NCI-H2196 (cell line): ENCODE measurements around the gene PTMS.

Experiments used
- DNase-seq: peaks from one replicate; lab custom pipeline; 2025; ENCODE audit not compliant: unreplicated experiment; lab: John Stamatoyannopoulos, UW

The PTMS gene

DNA sequence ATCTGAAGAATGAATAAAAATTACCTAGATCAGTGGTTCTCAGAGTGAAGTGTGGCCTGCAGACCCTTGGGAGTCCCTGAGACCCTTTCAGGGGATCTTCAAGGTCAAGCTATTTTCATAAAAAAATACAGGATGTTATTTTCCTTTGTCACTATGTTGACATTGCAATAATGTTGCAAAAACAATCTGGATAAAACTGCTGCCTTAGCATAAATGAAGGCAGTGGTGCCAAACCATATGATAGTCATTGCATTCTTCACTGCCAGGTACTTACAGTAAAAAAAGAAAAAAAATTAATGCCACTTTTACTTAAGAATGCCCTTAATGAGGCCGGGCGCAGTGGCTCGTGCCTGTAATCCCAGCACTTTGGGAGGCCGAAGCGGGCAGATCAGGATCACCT, 21.1 kb downstream of the PTMS start:
- DNase-seq = no peak

DNA sequence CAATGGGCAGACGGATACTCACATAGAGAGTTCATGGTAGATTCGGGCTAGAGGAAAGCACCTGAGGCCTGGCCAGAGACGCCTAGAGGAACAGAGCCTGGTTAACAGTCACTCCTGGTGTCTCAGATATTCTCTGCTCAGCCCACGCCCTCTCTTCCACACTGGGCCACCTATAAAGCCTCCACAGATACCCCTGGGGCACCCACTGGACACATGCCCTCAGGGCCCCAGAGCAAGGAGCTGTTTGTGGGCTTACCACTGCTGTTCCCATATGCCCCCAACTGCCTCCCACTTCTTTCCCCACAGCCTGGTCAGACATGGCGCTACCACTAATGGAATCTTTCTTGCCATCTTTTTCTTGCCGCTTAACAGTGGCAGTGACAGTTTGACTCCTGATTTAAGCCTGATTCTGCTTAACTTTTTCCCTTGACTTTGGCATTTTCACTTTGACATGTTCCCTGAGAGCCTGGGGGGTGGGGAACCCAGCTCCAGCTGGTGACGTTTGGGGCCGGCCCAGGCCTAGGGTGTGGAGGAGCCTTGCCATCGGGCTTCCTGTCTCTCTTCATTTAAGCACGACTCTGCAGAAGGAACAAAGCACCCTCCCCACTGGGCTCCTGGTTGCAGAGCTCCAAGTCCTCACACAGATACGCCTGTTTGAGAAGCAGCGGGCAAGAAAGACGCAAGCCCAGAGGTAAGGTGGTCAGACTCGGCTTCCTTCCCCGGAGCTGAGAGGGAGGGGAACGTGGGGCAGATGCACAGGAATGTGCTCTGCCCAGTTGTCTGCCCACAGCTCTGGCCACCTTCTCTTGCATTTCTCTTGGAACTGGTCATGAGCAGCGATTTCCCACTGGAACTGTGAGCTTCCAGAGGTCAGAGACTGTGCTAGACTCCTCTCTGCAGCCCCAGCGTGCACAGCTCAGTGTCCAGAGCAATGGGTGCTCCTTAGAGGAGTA, 23.1 kb downstream of the PTMS start, which contains the start of gene CD4:
TSS of gene CD4 (plus strand) at position 557 of the 953 bp plus-strand sequence. CDS start 10,611 bp downstream, outside the sequence.
- DNase-seq = no peak

DNA sequence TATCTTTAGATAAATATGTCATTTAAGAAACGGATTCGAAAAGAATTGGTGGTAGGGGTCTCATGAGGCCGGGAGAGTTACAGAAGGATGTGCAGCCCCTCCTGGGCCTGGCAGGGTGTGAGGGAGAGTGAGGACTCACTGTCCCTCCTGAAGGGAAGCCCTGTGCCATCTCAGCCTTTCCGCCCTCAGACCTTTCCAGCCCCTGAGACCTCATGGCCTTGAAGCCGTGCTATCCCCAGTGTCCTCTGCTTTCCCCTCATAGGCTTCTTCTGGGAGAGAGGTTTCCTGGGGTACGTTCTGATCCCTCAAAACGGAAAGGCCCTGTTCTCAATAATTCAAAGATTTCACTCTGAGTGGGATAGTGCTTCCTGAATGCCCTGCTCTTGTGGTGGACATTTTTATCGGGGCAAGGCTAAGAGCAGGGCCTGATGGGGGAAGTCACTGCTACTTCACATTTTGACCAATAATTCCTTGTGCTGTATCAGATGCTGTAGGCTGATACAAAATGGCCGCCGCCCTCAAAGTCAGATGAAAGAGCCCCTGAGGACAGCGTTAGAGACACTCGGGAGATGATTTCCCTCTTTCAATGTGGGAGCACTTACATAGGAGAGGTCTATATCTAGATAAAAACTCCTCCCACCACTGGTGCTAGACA, 24.5 kb downstream of the PTMS start:
- no peak for DNase-seq

DNA sequence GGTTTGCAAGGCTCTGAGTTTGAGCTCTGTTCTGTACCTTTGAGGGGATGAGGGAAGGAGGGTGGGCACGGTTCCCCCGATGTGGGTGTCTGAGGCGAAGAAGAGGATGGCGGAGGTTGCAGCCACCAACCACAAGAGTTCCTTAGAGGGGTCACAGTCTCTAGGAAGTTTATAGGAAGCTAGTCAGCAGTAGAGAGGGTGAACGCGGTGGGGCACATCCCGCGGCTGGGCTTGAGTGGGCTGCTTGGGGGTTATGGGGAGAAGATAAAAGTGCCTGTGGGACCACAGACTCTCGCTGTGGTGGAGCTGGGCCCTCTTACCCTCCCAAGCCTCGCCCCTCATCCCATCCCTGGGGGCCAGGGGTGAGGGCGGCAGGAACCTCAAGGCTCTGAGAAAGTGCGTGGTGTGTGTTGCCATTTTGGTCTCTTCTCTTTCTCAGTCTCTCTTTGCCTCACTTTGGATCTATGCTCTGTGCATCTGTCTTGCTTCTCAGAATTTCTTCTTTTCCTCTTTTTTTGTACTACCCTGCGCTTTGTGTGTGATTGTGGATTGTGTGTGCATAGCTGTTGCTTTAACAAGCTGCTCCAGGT, 25.9 kb downstream of the PTMS start:
- no peak for DNase-seq

DNA sequence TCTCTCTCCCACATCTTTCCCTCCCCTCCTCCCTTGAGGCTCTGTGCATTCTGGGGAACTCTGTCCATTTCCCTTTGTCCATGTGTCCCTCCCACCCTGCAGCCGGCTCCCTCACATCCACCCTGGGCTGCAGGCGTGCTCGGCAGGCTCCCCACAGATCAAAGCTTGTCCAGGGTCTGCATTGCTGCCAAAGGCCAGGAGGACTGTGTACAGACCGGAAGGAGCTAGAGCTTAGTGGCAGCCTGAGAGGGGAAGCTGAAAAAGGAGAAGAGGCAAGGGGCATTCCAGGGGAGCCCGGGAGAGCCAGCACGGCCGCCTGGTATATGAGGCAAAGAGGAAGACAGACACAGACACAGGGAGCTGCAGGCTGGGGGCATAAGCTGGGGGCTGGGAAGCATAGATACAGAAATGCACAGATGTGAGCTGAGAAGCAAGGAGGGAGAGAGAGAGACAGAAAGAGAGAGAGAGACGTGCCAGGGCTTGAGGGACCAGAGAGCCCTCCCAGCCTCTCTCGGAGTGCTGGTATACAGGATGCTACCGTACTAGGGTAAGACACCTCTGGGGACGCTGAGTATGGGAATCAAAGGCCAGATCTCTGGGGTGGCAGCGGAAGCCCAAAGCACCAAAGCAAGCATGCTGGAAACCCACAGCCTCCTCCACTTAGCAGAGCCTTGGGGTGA, 26.5 kb downstream of the PTMS start:
- DNase-seq = no peak

DNA sequence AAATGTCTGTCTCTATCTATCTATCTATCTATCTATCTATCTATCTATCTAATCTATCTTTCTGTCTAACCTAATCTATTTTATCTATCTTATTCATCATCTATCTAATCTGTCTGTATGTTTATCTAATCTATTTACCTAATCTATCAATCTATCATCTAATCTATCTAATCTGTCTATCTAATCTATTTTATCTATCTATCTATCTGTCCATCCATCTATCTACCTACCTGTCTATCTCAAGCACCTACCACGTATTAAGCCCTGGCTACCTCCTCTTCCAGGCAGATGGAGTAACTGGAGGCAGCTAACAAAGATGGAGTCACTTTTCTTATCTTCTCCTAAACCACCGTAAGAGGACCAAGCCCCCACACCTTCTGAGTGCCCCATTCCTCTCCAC, 28.9 kb downstream of the PTMS start:
- no peak for DNase-seq

DNA sequence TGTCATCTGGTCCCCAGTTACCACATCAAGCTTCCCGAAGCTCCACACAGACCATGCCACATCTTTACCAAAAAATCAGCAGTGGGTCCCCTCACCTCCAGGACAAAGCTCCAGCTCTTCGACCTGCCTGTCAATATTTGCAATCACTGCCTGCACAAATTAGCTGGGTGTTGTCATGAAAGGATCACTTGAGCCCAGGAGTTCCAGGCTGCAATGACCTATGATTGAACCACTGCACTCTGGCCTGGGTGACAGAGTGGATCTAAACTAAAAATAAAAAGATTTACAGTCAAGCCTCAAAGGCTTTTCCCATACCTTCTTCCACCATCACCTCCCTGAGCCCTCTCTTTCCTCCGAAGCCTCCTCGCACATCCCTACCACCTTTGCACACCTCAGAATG, 30.4 kb downstream of the PTMS start:
- no peak for DNase-seq

DNA sequence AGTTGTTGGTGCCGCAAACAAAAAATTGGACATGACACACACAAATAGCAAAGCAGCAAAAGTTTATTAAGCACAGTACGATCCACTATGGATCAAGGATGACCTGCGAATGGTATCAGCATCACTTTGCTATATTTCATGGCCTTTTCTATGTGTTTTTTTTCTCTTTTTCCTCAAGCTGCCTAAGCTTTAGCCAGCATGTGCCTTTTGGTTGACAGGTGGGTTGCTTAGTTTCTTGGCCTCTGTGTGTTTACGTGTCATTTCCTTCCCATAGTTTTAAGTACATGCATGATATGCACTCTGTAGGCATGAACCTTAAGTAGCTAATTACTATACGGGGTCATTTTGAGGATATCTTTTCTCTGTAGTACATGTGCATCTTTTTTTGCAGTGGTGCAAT, 33.0 kb downstream of the PTMS start:
- DNase-seq = no peak

DNA sequence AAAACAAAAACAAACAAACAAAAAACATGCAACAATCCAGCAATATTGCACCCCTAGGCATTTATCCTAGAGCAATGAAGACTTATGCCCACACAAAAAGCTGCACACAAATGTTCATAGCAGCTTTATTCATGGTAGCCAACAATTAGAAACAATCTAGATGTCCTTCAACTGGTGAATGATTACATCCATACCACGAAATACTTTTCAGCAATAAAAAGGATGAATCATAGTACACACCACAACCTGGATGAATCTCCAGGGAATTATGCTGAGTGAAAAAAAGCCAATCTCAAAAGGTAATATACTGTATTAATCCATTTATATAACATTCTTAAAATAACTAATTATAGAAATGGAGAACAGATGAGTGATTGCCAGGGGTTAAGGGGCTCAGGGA, 41.0 kb downstream of the PTMS start:
- DNase-seq = no peak

DNA sequence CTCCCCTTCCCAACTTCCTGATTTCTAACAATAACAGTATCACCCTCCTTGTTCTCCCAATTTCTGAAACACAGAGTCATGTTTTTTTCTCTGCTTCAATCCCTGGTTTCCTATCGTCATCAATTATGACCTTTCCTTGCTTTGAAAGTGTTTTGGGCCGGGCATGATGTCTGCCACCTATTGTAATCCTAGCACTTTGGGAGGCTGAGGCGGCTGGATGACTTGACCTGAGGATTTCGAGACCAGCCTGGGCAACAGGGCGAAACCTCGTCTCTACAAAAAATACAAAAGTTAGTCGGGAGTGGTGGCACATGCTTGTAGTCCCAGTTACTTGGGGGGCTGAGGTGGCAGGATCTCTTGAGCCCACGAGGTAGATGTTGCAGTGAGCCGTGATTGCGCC, 42.9 kb downstream of the PTMS start:
- no peak for DNase-seq

DNA sequence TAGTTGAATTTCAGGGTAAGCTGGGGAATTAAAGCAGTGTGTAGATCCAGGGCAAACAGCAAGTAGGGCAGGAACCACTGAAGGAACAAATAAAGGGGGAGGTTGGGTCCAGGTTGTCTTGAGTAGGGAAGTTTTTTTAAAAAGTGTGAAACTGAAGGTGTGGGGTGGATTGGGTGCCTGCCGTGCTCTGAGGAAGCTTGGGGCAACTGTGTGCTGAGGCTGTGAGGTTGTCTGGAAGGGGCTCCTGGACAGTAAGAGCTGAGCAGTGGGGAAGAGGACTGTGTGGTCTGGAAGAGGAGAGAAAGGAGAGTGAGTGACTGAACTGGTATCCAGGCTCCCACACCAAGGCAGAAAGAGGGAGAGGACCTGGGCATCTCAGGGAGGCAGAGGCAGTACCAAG, 44.6 kb downstream of the PTMS start:
- DNase-seq = no peak

DNA sequence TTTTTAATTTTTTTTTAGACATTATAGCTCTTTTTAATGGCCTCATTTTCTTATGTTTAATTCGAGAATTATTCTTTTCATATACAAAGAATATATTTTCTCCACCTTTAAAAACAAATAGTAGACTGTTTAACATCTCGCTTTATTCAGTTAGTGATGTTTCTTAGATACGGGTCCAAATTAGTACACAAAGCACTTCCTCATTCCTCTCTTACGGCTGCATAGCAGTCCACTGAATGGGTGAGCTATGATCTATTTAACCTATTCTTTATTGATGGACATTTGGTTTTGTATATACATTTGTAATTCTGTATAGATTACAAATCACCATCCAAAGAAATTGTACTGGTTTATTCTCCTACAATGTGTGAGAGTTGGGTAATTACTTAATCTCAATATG, 47.2 kb downstream of the PTMS start:
- DNase-seq = no peak

DNA sequence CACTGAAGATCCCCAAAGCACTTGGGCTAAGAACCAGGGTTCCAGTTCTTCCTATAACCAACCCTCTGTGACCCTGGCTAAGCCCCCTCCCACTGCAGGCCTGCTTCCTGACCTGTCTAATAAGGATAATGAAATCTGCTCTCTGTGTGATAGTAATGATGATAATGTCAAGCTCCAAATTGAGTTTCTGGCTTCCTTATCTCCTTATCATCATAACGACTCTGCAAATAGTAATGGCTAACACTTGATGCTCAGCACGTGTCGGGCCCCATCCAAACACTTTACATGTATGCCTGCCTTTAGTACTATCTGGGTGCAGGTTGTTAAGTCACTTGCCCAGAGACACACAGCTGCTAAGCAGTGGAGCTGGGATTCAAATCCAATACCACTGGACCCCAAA, 50.4 kb downstream of the PTMS start:
- no peak for DNase-seq

DNA sequence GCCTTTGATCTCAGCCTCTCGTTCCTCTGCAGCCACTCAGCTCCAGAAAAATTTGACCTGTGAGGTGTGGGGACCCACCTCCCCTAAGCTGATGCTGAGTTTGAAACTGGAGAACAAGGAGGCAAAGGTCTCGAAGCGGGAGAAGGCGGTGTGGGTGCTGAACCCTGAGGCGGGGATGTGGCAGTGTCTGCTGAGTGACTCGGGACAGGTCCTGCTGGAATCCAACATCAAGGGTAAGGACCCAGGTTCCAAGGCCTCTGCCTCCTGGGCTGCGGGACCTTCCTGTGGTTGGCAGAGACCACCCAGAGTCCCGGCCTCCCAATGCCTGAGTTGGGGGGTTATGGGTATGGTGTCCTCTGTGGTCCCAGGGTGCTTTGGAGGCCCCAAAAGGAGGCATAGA, 50.9 kb downstream of the PTMS start:
- DNase-seq = no peak

DNA sequence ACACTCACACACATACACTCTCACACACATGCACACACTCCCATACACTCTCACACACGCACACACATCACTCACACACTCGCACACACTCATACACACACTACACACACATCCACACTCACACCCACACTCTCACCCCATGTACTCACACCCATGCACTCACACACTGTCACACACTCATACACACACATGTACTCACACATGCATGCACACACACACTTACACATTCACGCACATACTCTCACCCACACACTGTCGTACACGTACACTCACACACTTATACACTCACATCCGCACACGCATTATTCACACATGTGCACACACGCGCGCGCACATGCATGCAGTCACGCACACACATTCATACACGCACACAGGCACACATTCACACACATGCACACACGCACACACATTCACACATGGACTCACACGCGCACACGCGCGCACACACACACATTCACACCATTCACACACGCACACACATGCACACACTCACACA, 51.5 kb downstream of the PTMS start:
- DNase-seq = no peak

DNA sequence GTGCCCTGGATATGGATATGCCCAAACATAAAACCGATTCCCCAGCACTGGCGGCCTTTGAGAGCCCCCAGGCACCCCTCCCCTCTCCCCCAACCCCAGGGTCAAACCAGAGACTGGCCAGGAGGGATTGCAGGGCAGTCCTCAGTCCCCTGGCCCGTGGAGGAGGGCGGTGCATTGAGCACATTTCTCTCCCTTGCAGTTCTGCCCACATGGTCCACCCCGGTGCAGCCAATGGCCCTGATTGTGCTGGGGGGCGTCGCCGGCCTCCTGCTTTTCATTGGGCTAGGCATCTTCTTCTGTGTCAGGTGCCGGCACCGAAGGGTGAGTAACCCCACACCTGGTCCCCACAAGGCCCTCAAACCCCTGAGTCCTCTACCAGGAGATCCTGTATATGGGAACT, 52.1 kb downstream of the PTMS start:
- DNase-seq = peak; percentile 23

DNA sequence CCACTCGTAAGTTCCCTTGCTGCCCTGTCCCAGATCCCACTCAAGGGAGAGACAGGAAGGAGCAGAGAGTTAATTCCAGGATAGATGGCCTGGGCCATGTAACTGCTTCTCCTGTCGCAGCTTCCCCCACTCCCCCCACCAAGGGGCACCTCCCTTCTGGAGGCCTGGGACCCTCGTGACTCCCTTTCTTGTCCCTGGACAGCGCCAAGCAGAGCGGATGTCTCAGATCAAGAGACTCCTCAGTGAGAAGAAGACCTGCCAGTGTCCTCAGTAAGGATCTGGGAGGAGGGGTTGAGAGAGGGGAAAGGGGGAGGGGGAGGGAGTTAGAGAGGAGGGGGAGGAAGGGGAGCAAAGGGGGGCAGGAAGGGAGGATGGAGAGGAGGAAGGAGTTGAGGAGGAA, 52.5 kb downstream of the PTMS start:
- no peak for DNase-seq

DNA sequence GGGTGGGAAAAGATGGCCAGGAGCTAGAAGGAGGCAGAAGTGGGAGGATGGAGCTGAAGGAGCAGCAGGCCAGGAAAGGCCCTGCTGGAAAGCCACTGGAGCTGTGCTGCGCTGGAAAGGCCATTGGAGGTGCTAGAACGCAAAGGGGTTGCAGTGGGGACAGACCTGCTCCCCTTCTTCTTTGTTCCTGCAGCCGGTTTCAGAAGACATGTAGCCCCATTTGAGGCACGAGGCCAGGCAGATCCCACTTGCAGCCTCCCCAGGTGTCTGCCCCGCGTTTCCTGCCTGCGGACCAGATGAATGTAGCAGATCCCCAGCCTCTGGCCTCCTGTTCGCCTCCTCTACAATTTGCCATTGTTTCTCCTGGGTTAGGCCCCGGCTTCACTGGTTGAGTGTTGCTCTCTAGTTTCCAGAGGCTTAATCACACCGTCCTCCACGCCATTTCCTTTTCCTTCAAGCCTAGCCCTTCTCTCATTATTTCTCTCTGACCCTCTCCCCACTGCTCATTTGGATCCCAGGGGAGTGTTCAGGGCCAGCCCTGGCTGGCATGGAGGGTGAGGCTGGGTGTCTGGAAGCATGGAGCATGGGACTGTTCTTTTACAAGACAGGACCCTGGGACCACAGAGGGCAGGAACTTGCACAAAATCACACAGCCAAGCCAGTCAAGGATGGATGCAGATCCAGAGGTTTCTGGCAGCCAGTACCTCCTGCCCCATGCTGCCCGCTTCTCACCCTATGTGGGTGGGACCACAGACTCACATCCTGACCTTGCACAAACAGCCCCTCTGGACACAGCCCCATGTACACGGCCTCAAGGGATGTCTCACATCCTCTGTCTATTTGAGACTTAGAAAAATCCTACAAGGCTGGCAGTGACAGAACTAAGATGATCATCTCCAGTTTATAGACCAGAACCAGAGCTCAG, 53.2 kb downstream of the PTMS start:
- no peak for DNase-seq

DNA sequence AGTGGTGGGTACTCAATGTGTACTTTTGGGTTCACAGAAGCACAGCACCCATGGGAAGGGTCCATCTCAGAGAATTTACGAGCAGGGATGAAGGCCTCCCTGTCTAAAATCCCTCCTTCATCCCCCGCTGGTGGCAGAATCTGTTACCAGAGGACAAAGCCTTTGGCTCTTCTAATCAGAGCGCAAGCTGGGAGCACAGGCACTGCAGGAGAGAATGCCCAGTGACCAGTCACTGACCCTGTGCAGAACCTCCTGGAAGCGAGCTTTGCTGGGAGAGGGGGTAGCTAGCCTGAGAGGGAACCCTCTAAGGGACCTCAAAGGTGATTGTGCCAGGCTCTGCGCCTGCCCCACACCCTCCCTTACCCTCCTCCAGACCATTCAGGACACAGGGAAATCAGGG, 54.0 kb downstream of the PTMS start:
- no peak for DNase-seq
